ENCODE data around the gene PPM1A. TPM values are rescaled to one million over a fixed set of nuclear protein-coding genes. Genes with fewer than 3 reads are reported as not detected.

The PPM1A gene
- total and polyA plus RNA-seq, 9 of the 15 experiments (the other 6 are each of a cell fraction or from before 2014, with no cell fraction given), result 5.5 to 23.9 (median 15.2) TPM

DNA sequence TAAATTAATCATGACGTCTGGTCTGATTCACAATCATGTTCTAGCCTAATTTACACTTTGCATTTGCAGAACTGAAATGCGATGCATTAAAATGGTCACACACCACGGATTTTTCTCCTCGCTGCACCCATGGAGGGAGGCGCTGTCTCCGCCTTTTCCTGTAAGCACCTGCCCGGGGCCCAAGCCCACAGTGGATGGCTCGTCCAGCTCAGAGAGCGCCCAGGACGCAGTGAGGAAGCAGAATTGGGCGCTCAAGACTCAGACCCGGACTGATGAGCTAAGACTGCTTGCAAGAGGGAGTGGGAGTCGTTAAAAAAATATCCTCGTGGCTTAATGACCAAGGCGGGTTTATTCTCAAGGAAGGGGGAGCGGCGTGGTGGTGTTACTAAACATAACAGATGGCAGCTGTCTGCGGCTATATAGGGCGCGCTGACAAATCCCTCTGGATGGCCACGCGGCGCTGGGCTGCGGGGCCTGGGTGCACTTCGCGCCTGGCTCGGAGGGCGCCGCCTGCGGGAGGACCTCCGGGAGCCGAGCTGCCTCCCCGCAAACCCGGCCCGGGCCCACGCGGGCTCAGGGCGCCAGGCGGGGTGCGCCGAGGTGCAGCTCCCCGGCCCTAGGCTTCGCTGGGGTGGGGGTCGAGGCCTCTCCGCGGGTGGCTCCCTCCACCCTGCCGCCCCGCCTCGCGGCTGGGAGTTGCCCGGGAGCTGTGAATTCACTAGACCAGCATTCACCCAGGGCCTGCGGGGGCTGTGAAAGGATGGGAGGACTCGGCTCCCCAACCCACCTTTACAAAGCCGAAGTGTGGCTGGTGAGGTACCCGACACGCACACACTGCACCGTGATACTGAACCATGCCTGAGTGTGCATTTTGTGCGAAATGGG, 78.7 kb downstream of the PPM1A start:
- no TSS peak for BruUV-seq (replicated peaks)

More for the DNA sequence above, 78.7 kb downstream of the PPM1A start:
- POLR2A ChIA-PET, result interaction anchor here (0.6 to 1.0 kb wide), 2 partner anchors 19 to 79 kb away, joined by 3 read pairs; partner anchors contain the start of gene PPM1A
- WGBS (ENCODE audit: insufficient coverage, low coverage, missing lambda C conversion rate), result 42% methylated on average over 22 of the region's 58 CpGs
- no peaks in the 10 kb centered on the region; a peak in 1 of 5 replicates for H3K27me3 ChIP-seq (ENCODE audit: control insufficient read depth in 2 of 2, insufficient read depth in 2 of 2, low read length in 2 of 2)
- H3K36me3 ChIP-seq (ENCODE audit: control insufficient read depth, insufficient read depth, low read length), result no peaks in the 10 kb centered on the region
- no peak for TF ChIP-seq ZNF282 (CRISPR knock-in tag; IDR thresholded peaks at IDR 0.05)
- no peak for TF ChIP-seq LEF1 (IDR thresholded peaks at IDR 0.05)
- TF ChIP-seq, protein P1, sequence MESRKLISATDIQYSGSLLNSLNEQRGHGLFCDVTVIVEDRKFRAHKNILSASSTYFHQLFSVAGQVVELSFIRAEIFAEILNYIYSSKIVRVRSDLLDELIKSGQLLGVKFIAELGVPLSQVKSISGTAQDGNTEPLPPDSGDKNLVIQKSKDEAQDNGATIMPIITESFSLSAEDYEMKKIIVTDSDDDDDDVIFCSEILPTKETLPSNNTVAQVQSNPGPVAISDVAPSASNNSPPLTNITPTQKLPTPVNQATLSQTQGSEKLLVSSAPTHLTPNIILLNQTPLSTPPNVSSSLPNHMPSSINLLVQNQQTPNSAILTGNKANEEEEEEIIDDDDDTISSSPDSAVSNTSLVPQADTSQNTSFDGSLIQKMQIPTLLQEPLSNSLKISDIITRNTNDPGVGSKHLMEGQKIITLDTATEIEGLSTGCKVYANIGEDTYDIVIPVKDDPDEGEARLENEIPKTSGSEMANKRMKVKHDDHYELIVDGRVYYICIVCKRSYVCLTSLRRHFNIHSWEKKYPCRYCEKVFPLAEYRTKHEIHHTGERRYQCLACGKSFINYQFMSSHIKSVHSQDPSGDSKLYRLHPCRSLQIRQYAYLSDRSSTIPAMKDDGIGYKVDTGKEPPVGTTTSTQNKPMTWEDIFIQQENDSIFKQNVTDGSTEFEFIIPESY (CRISPR knock-in tag; IDR thresholded peaks at IDR 0.05), result peak; percentile 86
- TF ChIP-seq KHSRP (IDR thresholded peaks at IDR 0.05), result no peak
- no peak for TF ChIP-seq RAD21 (CRISPR knock-in tag; conservative IDR thresholded peaks at IDR 0.05 in 1 of 2, IDR thresholded peaks at IDR 0.05 in 1 of 2)
- peaks cover 2 to 6% of the 10 kb centered on the region in 2 experiments; a peak in 3 of 5 replicates for H3K4me1 ChIP-seq (replicated peaks in 1 of 2; ENCODE audit: control insufficient read depth in 2 of 2, insufficient read depth in 2 of 2, low read length in 2 of 2)
- H3K4me3 ChIP-seq, result no peak overlapping the region
- H3K9me1 ChIP-seq (ENCODE audit: control insufficient read depth, insufficient read depth, low read length), result no peaks in the 10 kb centered on the region
- no peak overlapping the region for H2AFZ ChIP-seq (ENCODE audit: low read depth, low read length)
- H4K20me1 ChIP-seq (replicated peaks; ENCODE audit: control insufficient read depth, insufficient read depth, low read length), result no peaks in the 10 kb centered on the region
- H3K9me3 ChIP-seq (replicated peaks; ENCODE audit: control insufficient read depth, insufficient read depth, low read depth, low read length), result no peaks in the 10 kb centered on the region
- H3K27ac ChIP-seq (ENCODE audit: extremely low read depth, low read depth, low read length), result no peak overlapping the region
- no peak overlapping the region for H3K9ac ChIP-seq (ENCODE audit: insufficient read depth in 1 of 2, low read depth in 2 of 2, low read length in 2 of 2)
- no peaks in the 10 kb centered on the region for H3K79me2 ChIP-seq (ENCODE audit: control insufficient read depth, insufficient read depth, low read length)
- CTCF ChIA-PET (ENCODE audit: low intra/inter-chr PET ratio), result no interaction called here
- FAIRE-seq, result no peak
- intact Hi-C loops (cut with micrococcal nuclease) (no loop called here), in situ Hi-C loops (cut with MboI) (no loop called here)
- ATAC-seq, result no peak
- DNase-seq (ENCODE audit: extremely low read depth in 1 of 4, low spot score in 3 of 4), result no peak
- no peak overlapping the region for H3K4me2 ChIP-seq (ENCODE audit: insufficient read depth, low read length)

Data from K562 (cell line).